AG09319 (cell line): ENCODE measurements around the gene LEP.

ENCODE experiments used
- DNase-seq: peaks from one replicate; pipeline ENCODE4 v3.0.0-alpha.2; 2010; ENCODE audit warnings: low read depth; ENCODE audit errors: extremely low read depth
- TF ChIP-seq, protein P1 (sequence below): IDR thresholded peaks from 2 replicates; pipeline ENCODE4 v1.5.1; 2011; ENCODE audit warnings: low read depth, mild to moderate bottlenecking, inconsistent platforms, low read length, moderate library complexity

Gene LEP

DNA sequence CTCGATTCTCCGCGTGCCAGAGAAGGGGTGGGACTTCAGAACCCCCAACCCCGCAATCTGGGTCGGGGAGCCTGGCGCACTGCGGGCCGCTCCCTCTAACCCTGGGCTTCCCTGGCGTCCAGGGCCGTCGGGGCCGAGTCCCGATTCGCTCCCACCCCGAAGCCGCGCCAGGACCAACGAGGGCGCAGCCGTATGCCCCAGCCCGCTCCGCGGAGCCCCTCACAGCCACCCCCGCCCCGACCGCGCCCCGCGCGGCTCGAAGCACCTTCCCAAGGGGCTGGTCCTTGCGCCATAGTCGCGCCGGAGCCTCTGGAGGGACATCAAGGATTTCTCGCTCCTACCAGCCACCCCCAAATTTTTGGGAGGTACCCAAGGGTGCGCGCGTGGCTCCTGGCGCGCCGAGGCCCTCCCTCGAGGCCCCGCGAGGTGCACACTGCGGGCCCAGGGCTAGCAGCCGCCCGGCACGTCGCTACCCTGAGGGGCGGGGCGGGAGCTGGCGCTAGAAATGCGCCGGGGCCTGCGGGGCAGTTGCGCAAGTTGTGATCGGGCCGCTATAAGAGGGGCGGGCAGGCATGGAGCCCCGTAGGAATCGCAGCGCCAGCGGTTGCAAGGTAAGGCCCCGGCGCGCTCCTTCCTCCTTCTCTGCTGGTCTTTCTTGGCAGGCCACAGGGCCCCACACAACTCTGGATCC is at the start of gene LEP:
Gene LEP, plus strand, starts transcription at position 583 of the 691 bp plus-strand sequence. CDS start 10,741 bp downstream, outside the sequence.
- TF ChIP-seq, protein P1, sequence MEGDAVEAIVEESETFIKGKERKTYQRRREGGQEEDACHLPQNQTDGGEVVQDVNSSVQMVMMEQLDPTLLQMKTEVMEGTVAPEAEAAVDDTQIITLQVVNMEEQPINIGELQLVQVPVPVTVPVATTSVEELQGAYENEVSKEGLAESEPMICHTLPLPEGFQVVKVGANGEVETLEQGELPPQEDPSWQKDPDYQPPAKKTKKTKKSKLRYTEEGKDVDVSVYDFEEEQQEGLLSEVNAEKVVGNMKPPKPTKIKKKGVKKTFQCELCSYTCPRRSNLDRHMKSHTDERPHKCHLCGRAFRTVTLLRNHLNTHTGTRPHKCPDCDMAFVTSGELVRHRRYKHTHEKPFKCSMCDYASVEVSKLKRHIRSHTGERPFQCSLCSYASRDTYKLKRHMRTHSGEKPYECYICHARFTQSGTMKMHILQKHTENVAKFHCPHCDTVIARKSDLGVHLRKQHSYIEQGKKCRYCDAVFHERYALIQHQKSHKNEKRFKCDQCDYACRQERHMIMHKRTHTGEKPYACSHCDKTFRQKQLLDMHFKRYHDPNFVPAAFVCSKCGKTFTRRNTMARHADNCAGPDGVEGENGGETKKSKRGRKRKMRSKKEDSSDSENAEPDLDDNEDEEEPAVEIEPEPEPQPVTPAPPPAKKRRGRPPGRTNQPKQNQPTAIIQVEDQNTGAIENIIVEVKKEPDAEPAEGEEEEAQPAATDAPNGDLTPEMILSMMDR = no peak
- no peak for DNase-seq

DNA sequence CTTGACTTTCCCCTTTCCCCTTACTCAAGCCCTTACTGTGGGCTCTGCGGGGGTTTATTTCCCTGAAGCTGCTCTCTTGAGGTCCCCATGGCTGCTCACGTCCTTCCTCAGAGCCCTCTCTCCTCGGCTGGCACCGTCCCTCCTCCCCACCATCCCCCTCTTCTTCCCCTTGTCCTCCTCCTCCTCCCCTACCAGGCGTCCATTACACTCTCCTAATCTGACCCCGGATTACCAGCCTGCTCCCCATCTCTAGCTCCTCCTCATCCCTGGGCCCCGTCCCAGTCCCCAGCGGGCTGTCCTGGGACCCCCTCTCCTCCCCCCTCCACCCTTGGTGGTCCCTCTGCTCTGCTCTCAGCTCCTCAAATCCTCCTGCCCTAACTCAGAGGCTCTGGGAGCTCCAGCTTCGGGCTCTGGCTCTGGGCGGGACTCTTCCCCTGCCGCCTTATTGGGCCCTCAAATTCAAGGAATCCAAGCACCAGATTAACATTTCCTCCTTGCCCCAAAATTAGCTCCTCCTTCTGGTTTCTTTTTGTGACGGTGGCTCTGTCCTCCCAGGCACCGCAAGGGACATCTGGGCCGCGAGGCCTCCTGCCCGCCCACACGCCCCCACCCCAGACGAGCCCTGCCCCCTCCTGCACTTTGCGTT is 48.5 kb upstream of the LEP start:
- TF ChIP-seq, protein P1 = no peak
- no peak for DNase-seq

DNA sequence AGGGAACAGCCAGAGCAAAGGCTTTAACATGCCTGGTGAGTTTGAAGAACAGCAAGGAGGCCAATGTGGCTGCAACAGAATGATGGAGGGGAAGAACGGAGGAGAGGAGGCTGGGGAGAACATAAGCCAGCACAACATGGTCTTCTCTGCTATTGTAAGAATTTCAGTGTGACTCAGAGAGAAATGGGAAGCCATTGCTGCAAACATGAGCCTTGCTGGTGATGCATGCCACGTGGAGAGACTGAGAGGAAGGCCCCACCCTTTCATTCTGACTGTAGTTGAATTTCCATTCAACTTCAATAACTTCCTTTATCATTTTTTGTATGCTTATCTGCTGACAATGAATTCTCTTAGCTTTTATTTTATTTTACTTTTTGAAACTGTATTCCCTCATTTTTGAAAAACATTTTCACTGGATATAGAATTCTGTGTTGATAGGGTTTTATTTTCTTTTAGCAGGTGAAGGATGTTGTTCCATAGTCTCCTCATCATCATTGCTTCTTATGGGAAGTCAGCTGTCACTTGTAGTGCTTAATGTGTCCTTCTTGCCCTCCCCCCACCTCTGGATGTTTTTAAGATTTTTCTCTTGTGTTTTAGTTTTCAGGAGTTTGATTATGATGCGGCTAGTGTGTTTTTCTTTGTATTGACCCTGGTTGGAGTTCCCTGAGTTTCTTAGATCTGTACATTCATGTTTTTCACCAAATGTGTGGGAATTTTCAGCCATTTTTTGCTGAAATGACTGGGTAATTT is 46.4 kb upstream of the LEP start:
- TF ChIP-seq, protein P1 = no peak
- DNase-seq = no peak

DNA sequence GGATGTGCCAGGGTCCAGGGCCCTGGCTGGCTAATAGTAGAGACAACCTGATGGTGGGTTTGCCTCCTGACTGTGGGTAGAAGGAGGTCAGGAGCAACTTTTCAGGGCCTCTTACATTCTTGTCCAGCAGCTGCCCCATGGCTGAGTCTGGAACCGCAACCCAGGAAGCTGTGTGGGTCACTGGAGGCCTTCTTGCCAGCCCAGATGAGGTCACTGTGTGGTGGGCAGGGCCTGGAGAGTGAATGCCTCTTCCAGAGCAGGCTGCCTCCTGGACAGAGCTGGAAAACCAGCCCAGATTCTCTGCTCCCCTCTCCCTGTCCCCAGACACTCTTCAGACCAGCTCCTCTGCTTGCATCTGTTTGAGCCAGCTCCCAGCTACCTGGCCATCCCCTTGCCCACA is 43.5 kb upstream of the LEP start:
- DNase-seq = no peak
- TF ChIP-seq, protein P1 = no peak

DNA sequence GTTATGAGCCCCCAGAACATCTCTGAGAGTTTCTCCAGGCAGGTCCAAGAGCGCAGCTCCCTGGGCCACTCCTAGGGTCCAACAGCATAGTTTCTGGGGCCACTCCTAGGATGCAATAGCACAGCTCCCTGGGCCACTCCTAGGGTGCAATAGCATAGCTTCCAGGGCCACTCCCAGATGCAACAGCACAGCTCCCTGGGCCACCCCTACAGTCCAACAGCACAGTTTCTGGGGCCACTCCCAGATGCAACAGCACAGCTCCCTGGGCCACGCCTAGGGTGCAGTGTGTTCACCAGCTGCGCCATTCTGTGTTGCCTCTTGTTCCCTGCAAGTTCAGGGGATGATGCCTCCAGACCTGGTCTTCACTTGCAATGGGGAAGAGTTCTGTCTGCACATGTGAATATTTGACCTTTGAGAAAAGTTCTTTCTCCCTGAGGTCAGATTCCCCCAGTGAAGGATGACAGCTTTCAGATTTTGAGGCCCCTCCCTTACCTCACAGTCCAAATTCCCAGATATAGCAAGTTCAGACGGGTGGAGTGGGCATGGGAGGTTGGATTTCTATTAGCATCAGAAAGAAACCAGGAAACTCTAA is 43.0 kb upstream of the LEP start:
- TF ChIP-seq, protein P1 = no peak
- DNase-seq = no peak

DNA sequence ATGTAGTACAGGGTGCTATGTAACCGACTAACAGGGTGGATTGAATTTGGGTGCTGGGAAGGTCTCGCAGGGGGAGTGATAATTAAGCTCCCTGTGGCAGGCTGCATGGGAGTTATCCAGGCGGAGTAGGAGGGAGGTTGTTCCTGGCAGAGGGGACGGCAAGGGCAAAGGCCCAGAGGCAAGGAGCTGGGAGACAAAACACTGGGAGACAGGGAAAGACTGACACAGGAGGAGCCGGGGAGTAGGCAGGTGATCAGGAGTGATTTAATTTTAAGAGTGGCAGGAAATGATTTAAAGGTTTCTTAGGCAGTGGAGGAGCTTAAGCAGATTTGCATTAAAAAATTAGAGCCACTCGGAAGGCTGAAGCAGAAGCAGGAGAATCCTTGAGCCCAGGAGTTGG is 40.7 kb upstream of the LEP start:
- no peak for DNase-seq
- TF ChIP-seq, protein P1 = no peak
